NCI-H1930 (cell line): ENCODE results near the gene RALBP1.

Experiments
- DNase-seq, 2 experiments: peaks; one replicate each; lab custom pipeline; 2025; lab: John Stamatoyannopoulos, UW

The RALBP1 gene

DNA sequence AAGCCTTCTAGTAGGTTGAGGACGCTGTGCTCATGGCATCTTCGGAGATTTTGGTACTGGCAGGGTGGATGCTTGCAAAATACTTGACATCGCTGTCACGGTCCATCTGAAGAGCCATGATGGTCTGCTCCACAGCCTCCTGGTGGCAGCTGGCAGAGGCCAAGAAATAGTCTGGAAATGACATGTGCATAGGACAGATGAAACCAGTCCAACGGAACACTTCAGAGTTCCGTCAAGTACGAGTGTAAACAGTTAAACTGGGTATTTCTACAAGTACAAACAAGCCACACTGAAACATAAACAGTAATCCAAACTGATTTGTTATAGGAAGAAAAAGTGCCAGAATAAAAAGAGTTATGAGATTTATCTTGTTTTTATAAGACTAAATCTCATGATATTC is 72.5 kb downstream of the RALBP1 start:
- DNase-seq, result no peak

DNA sequence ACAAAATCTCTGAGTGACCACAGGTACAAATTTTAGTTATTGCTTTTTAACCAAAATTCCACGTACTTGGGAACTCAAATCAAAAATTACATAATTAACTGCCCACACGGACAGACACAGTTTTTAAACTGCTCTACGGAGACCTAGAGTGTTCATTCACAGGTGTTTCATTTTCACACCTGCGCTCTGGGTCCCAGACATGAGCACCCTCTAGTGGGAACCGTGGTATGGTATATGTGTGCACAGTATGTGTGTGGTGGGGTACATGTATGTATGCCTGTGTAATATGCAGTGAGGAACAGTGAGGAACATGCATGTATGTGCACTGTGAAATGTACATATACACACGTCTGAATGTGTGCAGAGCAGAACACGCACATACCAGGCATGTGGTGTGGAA is 74.1 kb downstream of the RALBP1 start:
- no peak for DNase-seq

DNA sequence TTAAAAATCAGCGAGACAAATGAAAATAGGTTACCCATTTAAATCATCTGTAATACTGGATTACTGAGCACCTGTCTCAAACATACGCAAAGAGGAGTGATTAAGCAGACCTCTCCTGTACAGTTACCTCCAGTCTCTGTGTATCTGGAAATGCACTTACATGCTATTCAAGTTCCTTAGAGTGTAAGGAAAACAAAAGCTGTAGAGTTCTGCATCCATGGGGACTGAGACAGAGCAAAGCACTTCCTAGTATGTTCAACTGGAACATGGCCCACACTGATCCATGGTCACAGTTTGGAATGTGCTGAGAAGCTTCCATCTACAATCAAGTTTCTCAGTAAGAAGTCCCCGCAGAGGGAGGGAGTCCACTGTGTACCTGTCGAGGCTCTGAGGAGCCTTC is 75.1 kb downstream of the RALBP1 start:
- DNase-seq, result no peak

DNA sequence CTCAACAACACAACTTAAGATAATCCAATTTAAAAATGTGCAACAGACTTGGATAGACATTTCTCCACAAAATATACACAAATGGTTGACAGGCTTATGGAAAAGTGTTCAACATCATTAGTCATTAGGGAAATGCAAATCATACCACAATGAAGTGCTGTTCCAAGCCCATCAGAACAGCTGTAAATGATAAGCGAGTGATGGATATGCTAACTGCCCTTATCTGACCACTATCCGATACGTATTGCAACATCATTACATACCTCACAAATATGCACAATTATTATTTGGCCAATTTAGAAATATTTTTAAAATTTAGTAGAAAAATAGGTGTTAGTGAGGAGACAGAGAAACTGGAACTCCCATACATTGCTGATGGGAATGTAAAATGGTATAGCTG is 76.9 kb downstream of the RALBP1 start:
- DNase-seq, result no peak

DNA sequence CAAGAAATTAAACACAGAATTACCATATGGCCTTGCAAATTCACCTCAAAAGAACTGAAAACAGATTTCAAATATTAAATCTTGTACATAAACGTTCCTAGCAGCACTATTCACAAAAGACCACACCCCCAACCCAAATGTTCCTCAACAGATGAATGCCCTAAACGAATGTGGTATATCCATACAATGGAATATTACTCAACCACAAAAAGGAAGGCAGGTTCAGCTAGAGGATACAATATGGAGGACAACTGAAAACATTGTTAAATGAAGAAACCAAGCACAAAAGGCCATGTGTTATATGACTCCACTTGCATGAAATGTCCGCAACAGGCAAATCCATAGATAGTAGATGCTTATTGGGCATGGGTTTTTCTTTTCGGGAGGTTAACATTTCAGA is 77.3 kb downstream of the RALBP1 start:
- DNase-seq, result no peak

DNA sequence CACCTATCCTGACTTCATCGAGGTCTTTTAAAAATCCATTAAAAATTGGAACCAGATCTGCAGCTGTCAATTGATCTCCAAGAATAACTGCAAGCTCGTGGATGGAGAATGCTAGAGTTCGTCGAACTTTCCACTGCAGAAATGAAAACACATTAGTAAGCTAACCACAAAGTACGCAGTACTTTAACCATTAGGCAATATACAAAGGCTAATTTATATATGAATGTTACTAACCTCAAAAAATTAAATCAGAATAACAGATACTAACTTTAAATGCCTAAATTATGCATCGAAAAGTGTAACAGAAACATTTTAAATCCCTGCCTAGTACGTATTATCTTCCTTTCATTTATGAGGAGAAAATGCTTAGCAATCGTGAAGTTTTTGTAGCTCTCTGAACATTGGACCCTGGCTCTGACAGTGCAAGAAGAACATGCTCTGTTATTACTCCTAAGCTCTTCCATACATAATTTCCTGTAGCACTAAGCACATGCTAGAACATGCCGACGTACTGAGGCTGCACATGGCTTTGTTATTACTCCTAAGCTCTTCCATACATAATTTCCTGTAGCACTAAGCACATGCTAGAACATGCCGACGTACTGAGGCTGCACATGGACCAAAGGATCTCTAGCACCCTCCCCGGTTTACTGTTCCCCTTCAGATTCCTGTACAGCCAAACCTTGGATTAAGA is 82.1 kb downstream of the RALBP1 start:
- no peak for DNase-seq

DNA sequence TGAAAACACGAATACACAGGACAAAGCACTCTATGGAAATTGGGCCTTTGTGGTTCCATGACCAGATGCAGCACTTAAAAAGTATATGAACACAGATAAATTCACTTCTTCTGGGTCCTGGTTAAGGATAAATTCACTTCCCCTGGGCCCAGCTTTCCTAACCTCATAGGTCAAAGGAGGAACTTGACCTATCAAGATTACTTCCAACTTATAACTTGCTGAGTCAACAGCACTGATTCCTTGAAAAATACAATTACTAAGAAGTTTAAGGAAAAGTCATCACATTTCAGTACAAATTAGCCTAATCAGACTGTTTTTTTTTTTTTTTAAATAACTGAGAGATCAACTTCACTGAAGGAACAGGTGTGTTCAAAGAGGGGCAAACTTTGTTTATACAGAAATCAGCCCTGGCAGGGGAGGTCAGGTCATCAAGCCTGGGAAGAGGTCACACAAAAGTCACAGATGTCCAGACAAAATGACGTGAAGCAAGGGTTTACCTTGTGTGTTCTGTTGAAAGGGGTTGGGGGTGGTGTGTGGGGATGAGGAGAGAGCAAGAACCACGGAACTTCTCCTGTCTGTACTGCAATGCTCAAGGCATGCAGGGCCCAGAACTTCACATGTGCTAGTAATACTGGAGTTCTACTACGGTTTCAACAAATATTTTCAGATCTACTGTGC is 83.2 kb downstream of the RALBP1 start:
- no peak for DNase-seq

DNA sequence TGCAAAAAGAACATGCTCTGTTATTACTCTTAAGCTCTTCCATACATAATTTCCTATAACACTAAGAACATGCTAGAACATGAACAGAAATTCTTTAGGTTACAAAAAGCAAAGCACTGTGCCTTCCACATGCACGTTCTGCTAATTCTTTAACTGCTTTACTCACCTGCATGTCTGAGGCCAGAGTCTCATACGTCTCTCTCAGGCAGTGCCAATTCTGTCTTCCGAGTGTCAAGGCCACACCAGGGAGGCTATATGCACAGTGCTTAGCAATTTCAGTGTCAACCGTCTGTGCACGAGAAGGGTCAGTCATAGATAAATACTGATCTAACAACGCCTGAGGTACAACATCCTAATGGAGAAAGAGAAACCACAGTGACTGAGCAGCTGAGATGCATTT is 83.9 kb downstream of the RALBP1 start:
- no peak for DNase-seq

DNA sequence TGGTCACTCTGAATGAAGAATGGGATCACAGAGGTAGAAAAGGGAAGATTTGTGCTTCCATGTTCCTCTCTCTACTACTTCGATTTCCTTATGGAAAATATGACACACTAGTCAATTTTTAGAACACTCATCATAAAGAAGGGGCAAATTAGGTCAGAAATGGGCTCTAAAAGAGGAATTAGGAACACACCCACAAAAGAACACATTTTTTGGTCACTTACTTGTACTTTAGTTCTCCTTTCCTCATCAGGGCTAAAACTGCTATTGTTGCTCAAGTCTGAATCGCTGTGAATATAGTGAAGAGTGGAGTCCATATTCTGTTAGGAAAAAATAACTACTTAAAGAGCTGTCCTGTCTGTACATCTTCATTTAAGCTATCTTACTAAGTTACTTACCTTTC is 86.4 kb downstream of the RALBP1 start:
- no peak for DNase-seq

DNA sequence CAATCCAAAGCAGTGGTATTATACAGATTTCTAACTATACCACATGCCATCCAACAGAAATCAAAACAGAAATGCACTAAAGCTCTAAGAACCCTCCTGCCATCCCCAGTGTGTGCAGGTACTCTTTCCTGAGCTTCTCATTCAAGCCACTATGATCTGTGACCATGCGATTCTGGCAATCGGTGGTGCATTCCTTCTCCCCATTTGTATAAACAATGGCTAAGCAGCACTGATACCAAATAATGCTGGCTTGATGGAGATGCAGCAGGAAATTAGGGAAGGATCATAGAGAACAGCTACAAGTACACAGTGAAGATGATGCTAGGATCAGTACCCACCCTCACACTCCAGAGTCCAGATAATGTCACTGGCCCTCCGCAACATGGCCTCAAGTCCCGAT is 87.3 kb downstream of the RALBP1 start:
- no peak for DNase-seq

DNA sequence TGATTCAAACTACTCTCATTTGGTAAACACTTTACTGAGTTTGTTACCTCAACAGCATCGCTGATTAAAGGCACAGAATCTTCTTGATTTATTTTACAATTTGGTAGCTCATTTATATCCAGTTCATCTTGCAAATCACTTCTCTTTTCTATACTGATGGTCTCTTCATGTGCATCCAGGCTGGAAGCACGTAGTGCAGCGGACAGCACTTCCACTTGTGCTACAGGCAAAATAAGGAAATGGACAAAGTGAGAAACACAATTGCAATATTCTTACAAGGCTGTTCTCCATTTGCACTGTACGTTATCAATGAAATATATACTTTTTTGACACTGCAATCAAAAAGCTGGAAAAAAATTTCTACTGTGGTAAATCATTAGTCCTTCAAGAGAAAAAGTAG is 88.0 kb downstream of the RALBP1 start:
- no peak for DNase-seq

DNA sequence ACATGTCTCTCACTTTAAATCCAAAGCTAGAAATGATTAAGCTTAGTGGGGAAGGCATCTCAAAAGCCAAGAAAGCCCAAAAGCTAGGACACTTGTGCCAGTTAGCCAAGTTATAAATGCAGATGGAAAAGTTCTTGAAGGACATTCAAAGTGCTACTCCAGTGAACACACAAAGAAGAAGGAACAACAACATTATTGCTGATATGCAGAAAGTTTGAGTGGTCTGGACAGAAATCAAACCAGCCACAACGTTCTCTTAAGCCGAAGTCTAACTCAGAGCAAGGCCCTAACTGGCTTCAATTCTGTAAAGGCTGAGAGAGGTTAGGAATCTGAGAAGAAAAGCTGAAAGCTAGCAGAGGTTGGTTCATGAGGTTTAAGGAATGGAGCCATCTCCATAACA is 90.1 kb downstream of the RALBP1 start:
- DNase-seq, result no peak

DNA sequence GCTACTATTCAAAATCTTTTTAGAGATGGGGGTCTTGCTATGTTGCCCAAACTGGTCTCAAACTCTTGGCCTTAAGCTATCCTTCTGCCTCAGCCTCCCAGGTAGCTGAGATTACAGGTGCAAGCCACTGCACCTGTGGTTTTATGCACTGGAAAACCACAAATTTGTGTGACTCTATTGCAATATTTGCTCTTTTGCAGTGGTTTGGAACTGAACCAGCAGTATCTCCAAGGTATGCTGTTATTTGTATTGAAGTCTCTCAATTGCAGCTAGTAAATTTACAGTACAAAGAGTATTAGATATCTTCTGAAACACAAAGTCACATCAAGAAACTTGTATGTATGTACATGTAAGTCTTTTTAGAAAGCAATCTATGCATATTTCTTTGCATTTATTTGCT is 92.9 kb downstream of the RALBP1 start:
- no peak for DNase-seq

DNA sequence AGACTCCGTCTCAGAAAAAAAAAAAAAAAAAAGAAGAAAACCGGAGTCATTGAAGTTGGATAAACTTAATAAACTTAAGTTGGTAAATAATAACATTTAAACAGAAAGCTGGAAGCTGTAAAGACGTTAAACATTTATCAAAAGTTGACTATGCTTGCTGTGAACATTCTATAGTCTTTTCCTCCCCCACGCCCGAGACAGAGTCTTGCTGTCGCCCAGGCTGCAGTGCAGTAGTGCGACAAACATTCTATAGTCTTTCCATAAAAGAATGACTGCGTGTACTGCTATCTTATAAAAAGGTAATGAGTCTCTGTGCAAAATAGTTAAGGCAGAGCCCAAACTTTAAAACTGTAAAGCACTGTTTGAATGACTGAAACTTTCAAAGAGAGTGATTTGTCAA is 93.9 kb downstream of the RALBP1 start:
- DNase-seq, result no peak

DNA sequence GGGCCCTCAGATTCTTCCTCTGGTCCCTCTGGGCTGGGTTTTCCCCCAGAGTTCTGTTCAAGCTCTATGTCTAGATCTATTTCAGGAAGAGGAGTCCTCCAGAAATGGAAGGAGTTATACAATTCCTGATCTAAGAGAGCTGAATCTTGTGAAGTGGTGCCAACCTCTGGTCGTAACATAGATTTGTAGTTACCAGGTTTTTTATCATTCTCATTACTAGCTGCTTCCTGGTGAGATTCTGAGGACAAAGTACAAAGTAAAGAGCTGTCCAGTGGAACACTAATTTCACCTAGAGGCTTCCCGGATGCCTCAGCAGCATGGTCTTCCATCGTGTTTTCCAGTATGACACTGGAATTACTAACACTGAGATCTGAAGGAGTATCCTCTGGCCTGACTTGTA is 94.9 kb downstream of the RALBP1 start:
- DNase-seq, result no peak

DNA sequence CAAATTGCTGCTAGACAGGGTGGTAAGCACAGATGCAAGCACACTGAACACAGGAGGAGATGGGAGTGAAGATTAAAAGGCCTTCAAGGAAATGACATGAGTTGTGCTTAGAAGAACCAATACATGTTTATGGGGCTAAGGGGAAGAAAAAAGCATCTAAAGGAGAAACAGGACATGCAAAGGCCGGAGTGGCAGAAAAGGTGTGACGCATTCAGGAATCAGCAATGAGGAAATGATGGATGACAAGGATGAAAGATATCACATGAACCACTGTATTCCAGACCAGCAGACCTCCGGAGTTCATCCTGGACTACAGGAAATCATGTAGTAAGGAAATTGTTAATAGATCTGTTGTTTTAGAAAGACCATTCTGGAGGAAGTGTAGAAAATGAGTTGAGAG is 96.2 kb downstream of the RALBP1 start:
- no peak for DNase-seq

DNA sequence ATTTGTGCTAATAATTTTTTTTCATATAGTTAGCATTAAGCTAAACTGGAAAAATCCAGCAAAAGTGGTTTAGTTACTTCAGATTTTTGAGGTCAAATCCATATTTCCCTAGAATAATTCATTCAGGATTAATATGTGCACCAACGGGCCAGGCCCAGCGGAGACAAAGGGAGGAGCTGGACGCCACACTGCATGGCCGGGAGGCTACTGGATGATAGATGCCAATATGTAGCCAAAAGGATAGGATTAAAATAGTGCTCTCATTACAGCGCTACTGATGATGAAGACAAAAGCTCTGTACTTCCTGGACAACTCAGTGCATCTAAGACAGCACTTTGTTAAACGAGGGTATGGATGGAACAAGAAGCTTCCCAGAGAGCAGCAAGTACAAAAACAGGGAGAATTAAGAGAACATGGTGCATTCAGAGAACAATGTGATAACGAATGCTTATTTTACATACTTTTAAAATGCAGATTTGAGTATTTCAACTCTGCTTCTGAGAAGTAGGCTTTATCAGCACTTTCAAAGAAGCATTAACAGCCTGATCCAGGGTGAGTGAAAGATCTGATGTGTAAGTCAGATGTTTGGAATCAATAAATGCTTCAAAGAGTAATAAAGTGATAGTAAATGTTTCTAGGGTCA is 99.3 kb downstream of the RALBP1 start:
- no peak for DNase-seq

DNA sequence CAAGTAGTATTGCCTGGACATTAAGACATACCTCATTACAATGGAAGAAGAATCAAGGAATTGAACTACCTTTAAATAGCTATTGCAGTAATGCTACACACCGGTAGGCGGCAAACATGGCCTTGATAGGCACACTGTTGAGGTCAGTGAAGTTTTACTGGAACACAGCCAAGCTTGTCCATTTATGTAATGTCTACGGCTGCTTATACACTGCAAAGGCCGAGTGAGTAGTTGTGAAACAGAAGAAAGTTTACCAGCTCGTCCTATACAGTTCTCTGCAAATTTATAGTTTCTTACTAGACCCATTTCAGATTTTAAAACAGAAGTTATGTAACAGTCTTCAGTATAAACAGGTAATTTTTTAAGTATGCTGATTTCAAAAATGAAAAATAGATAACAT is 100.2 kb downstream of the RALBP1 start:
- DNase-seq, result no peak

DNA sequence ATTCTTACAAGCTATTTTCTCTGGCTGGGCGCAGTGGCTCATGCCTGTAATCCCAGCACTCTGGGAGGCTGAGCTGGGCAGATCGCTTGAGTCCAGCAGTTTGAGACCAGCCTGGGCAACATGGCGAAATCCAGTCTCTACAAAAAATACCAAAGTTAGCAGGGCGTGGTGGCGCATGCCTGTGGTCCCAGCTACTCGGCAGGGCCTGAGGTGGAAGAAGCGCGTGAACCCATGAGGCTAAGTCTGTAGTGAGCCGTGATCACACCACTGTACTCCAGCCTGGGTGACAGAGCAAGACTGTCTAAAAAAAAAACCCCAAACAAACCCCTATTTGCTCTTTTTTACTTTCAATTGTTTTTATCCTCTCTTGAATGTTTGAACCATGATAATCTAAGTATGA is 102.0 kb downstream of the RALBP1 start:
- DNase-seq, result no peak

DNA sequence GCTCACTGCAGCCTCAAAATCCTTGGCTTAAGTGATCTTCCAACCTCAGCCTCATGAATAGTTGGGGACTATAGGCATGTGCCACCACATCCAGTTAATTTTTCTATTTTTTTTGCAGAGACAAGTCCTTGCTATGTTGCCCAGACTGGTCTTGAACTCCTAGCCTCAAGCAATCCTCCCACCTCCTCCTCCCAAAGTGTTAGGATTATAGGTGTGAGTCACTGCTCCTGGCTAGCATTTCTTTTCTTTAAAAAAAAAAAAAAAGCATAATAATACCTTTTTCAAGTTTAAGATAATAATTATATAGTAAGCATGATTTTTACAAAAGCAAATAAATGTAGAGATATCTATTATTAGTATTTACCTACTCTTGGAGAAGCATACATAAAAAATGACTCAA is 103.0 kb downstream of the RALBP1 start:
- DNase-seq, result no peak

DNA sequence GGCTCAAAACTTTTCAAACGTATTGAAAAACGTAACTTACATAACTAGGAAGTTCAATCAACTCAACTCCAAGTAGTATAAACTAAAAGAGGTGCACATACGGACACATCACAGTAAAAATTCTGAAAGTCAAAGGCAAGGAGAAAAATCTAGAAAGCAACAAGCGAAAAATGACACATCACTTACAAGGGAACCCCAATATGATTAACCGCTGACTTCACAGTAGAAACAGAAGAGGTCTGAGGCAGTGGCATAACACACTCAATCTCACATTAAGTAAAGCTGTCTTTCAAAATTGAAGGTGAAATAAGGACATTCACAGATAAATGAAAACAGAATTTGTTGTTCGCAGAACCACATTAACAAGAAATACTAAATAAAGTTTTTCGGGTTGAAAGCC is 106.4 kb downstream of the RALBP1 start:
- no peak for DNase-seq

DNA sequence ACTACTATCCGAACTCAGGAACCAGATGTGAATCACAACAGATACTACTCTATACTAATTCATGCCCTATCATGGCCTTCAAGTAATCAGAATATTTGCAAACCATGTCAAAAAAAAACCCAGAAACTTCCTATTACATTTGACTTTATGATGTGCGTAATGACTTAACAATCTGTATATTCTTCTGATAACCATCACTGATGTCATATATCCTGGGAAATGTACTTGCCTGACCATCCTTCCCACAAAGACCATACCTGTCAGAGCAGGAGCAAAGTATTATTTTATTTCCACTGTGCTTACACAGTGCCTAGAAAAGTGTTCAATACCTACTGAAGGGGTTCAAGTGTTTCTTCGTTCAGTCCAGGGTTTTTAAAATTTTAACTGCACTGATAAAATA is 111.5 kb downstream of the RALBP1 start:
- no peak for DNase-seq
